ENCODE results near the gene GPC4. TPM values are rescaled to one million over a fixed set of nuclear protein-coding genes. Genes with fewer than 3 reads are reported as not detected.

GPC4 gene
- total and polyA plus RNA-seq, 8 donors: 3.0 to 15.3 (median 8.3) TPM

GRCh38 chrX:133339566-133339965, 75.7 kb downstream of the GPC4 start:
- Histone ChIP-seq H3K27me3 (peaks cover 0 to under 1% (median 0%) of the 10 kb centered on the region in 4 donors), H3K4me3 (no peak overlapping the region), H3K27ac (no peak overlapping the region), H3K36me3 (no peaks in the 10 kb centered on the region), H3K9me3 (no peaks in the 10 kb centered on the region), H3K4me1 (peaks cover 3 to 7% (median 7%) of the 10 kb centered on the region in 3 donors)
- intact Hi-C loops (cut with DNase I): loop anchor here in 1 of 3 donors (10.0 kb wide), 1 partner anchor 335 kb away; no protein-coding TSS in a partner anchor
- DNase-seq: no peak
- FAIRE-seq: no peak
- TF ChIP-seq CTCF (IDR thresholded peaks at IDR 0.05): no peak
- 62 to 66% methylated on average over 2 of the region's 2 CpGs for WGBS, 2 donors
- no peak for ATAC-seq

- no peak for TF ChIP-seq CTCF (IDR thresholded peaks at IDR 0.05)
- WGBS, 2 donors: 14 to 22% methylated on average over 2 of the region's 2 CpGs
- intact Hi-C loops (cut with DNase I): loop anchor here in 1 of 3 donors (10.0 kb wide), 1 partner anchor 338 kb away; no protein-coding TSS in a partner anchor
- no peaks in the 10 kb centered on the region for H3K36me3 ChIP-seq
- ATAC-seq (peak; percentile 82 to 89 (median 88)), DNase-seq (peak in 4 of 6 donors; percentile 56 to 86 (median 65)), FAIRE-seq (peak; percentile 37)
- H3K9me3 ChIP-seq: no peaks in the 10 kb centered on the region
- H3K4me3 ChIP-seq: no peak overlapping the region
- peaks cover 3 to 7% (median 7%) of the 10 kb centered on the region in 3 donors for H3K4me1 ChIP-seq
- no peaks in the 10 kb centered on the region for H3K27me3 ChIP-seq
- H3K27ac ChIP-seq: peak overlapping the region in 2 of 4 donors; percentile 20 to 33
Observed at GRCh38 chrX:133337250-133337649, 78.0 kb downstream of the GPC4 start.

- peak; percentile 53 to 70 (median 68) for ATAC-seq
- Histone ChIP-seq H3K36me3 (no peaks in the 10 kb centered on the region), H3K4me3 (no peak overlapping the region), H3K4me1 (peaks cover 3 to 7% (median 7%) of the 10 kb centered on the region in 3 donors), H3K27ac (no peak overlapping the region), H3K27me3 (no peaks in the 10 kb centered on the region), H3K9me3 (no peaks in the 10 kb centered on the region)
- peak in 3 of 4 donors; percentile 24 to 32 (median 28) for TF ChIP-seq CTCF (IDR thresholded peaks at IDR 0.05)
- peak; percentile 88 for FAIRE-seq
- intact Hi-C loops (cut with DNase I): loop anchor here in 1 of 3 donors (10.0 kb wide), 1 partner anchor 340 kb away; no protein-coding TSS in a partner anchor
- 33 to 58% methylated on average over 2 of the region's 2 CpGs for WGBS, 2 donors
- no peak for DNase-seq
Observed at GRCh38 chrX:133335027-133335426, 80.3 kb downstream of the GPC4 start.

DNA sequence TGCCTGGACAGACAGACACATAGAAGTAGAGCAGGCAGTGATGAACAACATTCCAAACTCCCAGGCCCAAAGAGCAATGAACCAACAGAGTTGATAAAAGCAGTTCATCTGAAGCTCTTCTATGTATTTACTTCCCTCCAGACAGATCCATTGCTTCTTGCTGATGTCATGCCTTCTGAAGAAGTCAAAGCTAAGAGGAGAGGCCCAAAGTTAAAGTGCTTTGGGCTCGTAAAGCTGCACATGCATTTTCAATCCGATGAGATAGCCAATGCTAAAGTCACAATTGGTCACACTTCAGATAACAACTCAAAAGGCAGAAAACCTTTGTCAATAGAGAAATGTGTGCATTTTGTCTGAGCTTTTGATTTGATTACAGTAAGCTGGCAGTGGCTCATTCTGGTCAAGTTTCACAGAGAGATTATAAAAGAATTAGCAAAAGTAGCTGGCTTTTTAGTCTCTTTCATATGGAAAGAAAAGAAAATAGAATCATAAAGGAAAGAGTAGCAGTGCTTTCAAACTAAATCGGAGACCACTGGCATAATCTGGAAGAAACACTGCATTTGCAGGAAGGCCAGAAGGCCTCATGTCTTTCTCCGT, 82.0 kb downstream of the GPC4 start:
- DNase-seq: no peak

More for the DNA sequence above, 82.0 kb downstream of the GPC4 start:
- 52 to 65% methylated on average over 4 of the region's 4 CpGs for WGBS, 2 donors
- Histone ChIP-seq H3K9me3 (no peaks in the 10 kb centered on the region), H3K27me3 (no peaks in the 10 kb centered on the region), H3K27ac (no peak overlapping the region), H3K4me1 (peaks cover 3 to 7% (median 7%) of the 10 kb centered on the region in 3 donors), H3K4me3 (no peak overlapping the region), H3K36me3 (no peaks in the 10 kb centered on the region)
- intact Hi-C loops (cut with DNase I): loop anchor here in 1 of 3 donors (10.0 kb wide), 1 partner anchor 342 kb away; no protein-coding TSS in a partner anchor
- no peak for FAIRE-seq
- TF ChIP-seq CTCF (IDR thresholded peaks at IDR 0.05): no peak
- no peak for ATAC-seq
